SU-DHL-6 (cell line): ENCODE results near the gene SLC12A7.

ENCODE experiments used
- H2AFZ ChIP-seq: fragments of 200-600 bp; sonication (generic); 2 replicates; pipeline ENCODE4 v1.6.1; 2014; ENCODE audit warnings: low read depth, mild to moderate bottlenecking, moderate library complexity, mixed read lengths, antibody characterized with exemption, low read length; ENCODE audit not compliant: severe bottlenecking
- H3F3A ChIP-seq: fragments of 200-600 bp; shearing (Covaris generic); 2 replicates; pipeline ENCODE4 v1.6.0; 2016; ENCODE audit warnings: antibody characterized with exemption, mild to moderate bottlenecking; ENCODE audit not compliant: insufficient read depth
- H3K27ac ChIP-seq: fragments of 200-600 bp; sonication (generic); 2 replicates; pipeline ENCODE4 v1.5.1; 2016; ENCODE audit warnings: low read depth, mild to moderate bottlenecking, low read length, moderate library complexity, mixed read lengths
- H3K27me3 ChIP-seq: fragments of 200-600 bp; sonication (generic), shearing (Covaris generic); 2 replicates; pipeline ENCODE4 v1.6.0; 2014; ENCODE audit warnings: mild to moderate bottlenecking, low read length
- H3K36me3 ChIP-seq: fragments of 200-600 bp; sonication (generic); 2 replicates; pipeline ENCODE4 v1.6.1; 2014; ENCODE audit warnings: mild to moderate bottlenecking, low read length, mixed read lengths
- H3K4me2 ChIP-seq: fragments of 300-600, 200-600 bp; shearing (Covaris generic), sonication (generic); 2 replicates; pipeline ENCODE4 v1.6.0; 2014; ENCODE audit warnings: low read length, low read depth, mild to moderate bottlenecking; ENCODE audit not compliant: poor library complexity, severe bottlenecking
- H3K4me3 ChIP-seq: fragments of 200-600 bp; sonication (generic); 2 replicates; pipeline ENCODE4 v1.5.1; 2014; ENCODE audit warnings: antibody characterized with exemption, low read length, mild to moderate bottlenecking, mixed read lengths; ENCODE audit not compliant: insufficient read depth, poor library complexity, severe bottlenecking
- H3K79me2 ChIP-seq: fragments of 200-600 bp; sonication (generic); 2 replicates; pipeline ENCODE4 v1.6.1; 2014; ENCODE audit warnings: mild to moderate bottlenecking, low read length, moderate library complexity; ENCODE audit not compliant: insufficient read depth
- H3K9ac ChIP-seq: fragments of 200-600 bp; sonication (generic); 2 replicates; pipeline ENCODE4 v1.7.0; 2014; ENCODE audit warnings: mild to moderate bottlenecking, low read length
- H3K9me2 ChIP-seq: fragments of 200-600 bp; sonication (generic); replicated peaks from 2 replicates; pipeline ENCODE4 v1.6.1; 2014; ENCODE audit warnings: low read length; ENCODE audit not compliant: insufficient read depth
- H3K9me3 ChIP-seq: fragments of 200-600 bp; sonication (generic); 2 replicates; pipeline ENCODE4 v1.6.1; 2014; ENCODE audit warnings: low read length, mixed read lengths; ENCODE audit not compliant: insufficient read depth
- H4K20me1 ChIP-seq: fragments of 200-600 bp; sonication (generic); 2 replicates; pipeline ENCODE4 v1.6.1; 2014; ENCODE audit warnings: low read depth, mild to moderate bottlenecking, antibody characterized with exemption, low read length, moderate library complexity, mixed read lengths
- EZH2phosphoT487 ChIP-seq: fragments of 200-600 bp; sonication (generic), shearing (Covaris generic); conservative IDR thresholded peaks from 2 replicates; pipeline ENCODE4 v1.6.1; 2018; ENCODE audit warnings: mild to moderate bottlenecking, antibody characterized with exemption, low read length, moderate library complexity, mixed read lengths
- TF ChIP-seq, protein P1 (sequence below): fragments of 200-600 bp; sonication (generic); IDR thresholded peaks from one replicate; pipeline ENCODE4 v1.5.1; 2017; ENCODE audit warnings: antibody characterized with exemption, mild to moderate bottlenecking, low read length, moderate library complexity; ENCODE audit not compliant: insufficient read depth, poor library complexity, severe bottlenecking

The SLC12A7 gene

DNA sequence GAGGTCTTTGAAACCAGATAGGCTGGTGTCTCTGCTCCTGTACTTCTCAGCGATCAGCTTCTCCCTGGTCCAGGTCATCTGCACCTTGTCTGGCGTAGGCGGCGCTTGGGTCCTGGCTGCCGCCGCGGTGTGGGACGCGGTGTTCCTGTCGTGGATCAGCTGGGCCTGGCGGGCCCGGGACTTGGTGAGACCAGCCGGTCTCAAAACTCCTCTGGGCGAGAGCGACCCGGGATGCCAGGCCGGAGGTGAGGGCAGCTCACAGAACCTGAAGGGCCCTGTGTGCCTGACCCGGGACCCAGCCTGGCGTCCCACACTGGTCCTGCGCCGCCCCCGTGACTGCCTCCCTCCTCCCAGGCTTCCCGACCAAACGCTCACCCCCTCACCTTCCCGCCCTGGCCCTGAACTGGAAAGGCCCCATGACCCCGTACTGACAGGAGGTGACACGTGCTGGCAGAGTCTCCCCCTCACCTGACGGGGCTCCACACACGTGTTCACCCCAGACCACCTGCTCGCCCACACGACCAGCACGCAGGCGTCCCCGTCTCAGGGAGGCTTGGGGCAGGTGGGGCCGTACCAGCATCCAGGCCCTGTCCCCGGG is 54.3 kb downstream of the SLC12A7 start:
- no peaks in the 10 kb centered on the region for H3K27me3 ChIP-seq
- no peak overlapping the region for H3K9ac ChIP-seq
- no peaks in the 10 kb centered on the region for H3K9me2 ChIP-seq
- H3K79me2 ChIP-seq: no peaks in the 10 kb centered on the region
- H3K4me2 ChIP-seq: no peak overlapping the region
- no peaks in the 10 kb centered on the region for H3K9me3 ChIP-seq
- no peaks in the 10 kb centered on the region for H3K36me3 ChIP-seq
- TF ChIP-seq EZH2phosphoT487: no peak
- TF ChIP-seq, protein P1, sequence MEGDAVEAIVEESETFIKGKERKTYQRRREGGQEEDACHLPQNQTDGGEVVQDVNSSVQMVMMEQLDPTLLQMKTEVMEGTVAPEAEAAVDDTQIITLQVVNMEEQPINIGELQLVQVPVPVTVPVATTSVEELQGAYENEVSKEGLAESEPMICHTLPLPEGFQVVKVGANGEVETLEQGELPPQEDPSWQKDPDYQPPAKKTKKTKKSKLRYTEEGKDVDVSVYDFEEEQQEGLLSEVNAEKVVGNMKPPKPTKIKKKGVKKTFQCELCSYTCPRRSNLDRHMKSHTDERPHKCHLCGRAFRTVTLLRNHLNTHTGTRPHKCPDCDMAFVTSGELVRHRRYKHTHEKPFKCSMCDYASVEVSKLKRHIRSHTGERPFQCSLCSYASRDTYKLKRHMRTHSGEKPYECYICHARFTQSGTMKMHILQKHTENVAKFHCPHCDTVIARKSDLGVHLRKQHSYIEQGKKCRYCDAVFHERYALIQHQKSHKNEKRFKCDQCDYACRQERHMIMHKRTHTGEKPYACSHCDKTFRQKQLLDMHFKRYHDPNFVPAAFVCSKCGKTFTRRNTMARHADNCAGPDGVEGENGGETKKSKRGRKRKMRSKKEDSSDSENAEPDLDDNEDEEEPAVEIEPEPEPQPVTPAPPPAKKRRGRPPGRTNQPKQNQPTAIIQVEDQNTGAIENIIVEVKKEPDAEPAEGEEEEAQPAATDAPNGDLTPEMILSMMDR: no peak
- no peak overlapping the region for H3K27ac ChIP-seq
- no peaks in the 10 kb centered on the region for H3F3A ChIP-seq
- H2AFZ ChIP-seq: no peak overlapping the region
- no peak overlapping the region for H3K4me3 ChIP-seq
- H4K20me1 ChIP-seq: no peaks in the 10 kb centered on the region

- H3K4me2 ChIP-seq: no peak overlapping the region
Measured at GRCh38 chr5:1056611-1057484, 55.0 kb downstream of the SLC12A7 start.

DNA sequence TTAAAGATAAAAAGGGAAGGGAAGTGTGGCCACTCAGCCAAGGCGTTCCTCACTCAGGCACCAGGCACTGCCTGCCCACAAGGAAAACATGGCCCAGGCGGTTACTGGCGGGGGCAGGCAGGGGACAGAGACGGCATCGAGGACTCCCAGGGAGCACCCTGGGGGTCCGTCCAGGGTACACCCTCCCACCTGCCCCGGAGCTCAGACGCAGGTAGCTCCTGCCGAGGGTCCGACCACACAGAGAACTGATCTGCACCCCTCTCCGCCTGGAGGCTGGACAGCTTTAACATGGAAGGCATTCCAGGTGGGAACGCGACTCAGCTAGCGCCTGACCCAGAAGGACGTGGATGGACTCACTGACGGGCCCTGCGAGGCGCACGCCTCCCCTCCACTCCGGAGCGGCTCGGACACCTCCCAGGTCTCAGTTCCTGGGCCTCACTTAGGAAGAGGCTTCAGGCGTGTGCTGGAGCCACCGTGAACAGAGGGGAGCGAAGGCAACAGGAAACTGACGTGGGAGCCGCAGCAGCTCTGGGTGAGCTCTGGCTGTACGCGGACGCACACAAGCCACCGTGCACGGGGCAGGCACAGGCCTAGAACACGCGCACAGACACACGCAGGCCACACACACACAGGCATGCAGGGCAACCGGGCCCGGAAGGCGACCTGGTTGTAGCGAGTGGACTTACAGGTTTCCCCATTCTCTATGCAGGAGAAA is 55.8 kb downstream of the SLC12A7 start:
- no peak for TF ChIP-seq EZH2phosphoT487
- TF ChIP-seq, protein P1: no peak
- Histone ChIP-seq H3K27ac (no peak overlapping the region), H3K79me2 (no peaks in the 10 kb centered on the region), H3K36me3 (no peaks in the 10 kb centered on the region), H3K9ac (no peak overlapping the region), H3K4me2 (no peak overlapping the region), H3K9me2 (no peaks in the 10 kb centered on the region), H3K9me3 (no peaks in the 10 kb centered on the region), H3K27me3 (no peaks in the 10 kb centered on the region), H3K4me3 (no peak overlapping the region), H3F3A (no peaks in the 10 kb centered on the region), H4K20me1 (no peaks in the 10 kb centered on the region), H2AFZ (no peak overlapping the region)

More at GRCh38 chr5:1056611-1057484, 55.0 kb downstream of the SLC12A7 start:
- H3K9me3 ChIP-seq: no peaks in the 10 kb centered on the region
- TF ChIP-seq, protein P1: no peak
- no peak for TF ChIP-seq EZH2phosphoT487
- no peak overlapping the region for H3K27ac ChIP-seq
- H2AFZ ChIP-seq: no peak overlapping the region
- no peak overlapping the region for H3K4me3 ChIP-seq
- no peaks in the 10 kb centered on the region for H3K9me2 ChIP-seq
- no peaks in the 10 kb centered on the region for H3K27me3 ChIP-seq
- H3K79me2 ChIP-seq: no peaks in the 10 kb centered on the region
- no peaks in the 10 kb centered on the region for H4K20me1 ChIP-seq
- H3K36me3 ChIP-seq: no peaks in the 10 kb centered on the region
- no peak overlapping the region for H3K9ac ChIP-seq
- H3F3A ChIP-seq: no peaks in the 10 kb centered on the region
